HG02870 (cell line): Measurements from ENCODE around the gene WBP2NL.
"Not testable (repeated sequence)": the region's sequence is repeated elsewhere in the genome, so short reads cannot be mapped to it uniquely, and the experiment has no call there.

Source experiments
- ATAC-seq: cut with Tn5 transposase; IDR thresholded peaks from one replicate; pipeline ENCODE4 v1.9.1; 2021; ENCODE audit warnings: mild to moderate bottlenecking, moderate library complexity; ENCODE audit not compliant: unreplicated experiment

Gene WBP2NL, protein sequence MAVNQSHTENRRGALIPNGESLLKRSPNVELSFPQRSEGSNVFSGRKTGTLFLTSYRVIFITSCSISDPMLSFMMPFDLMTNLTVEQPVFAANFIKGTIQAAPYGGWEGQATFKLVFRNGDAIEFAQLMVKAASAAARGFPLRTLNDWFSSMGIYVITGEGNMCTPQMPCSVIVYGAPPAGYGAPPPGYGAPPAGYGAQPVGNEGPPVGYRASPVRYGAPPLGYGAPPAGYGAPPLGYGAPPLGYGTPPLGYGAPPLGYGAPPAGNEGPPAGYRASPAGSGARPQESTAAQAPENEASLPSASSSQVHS

DNA sequence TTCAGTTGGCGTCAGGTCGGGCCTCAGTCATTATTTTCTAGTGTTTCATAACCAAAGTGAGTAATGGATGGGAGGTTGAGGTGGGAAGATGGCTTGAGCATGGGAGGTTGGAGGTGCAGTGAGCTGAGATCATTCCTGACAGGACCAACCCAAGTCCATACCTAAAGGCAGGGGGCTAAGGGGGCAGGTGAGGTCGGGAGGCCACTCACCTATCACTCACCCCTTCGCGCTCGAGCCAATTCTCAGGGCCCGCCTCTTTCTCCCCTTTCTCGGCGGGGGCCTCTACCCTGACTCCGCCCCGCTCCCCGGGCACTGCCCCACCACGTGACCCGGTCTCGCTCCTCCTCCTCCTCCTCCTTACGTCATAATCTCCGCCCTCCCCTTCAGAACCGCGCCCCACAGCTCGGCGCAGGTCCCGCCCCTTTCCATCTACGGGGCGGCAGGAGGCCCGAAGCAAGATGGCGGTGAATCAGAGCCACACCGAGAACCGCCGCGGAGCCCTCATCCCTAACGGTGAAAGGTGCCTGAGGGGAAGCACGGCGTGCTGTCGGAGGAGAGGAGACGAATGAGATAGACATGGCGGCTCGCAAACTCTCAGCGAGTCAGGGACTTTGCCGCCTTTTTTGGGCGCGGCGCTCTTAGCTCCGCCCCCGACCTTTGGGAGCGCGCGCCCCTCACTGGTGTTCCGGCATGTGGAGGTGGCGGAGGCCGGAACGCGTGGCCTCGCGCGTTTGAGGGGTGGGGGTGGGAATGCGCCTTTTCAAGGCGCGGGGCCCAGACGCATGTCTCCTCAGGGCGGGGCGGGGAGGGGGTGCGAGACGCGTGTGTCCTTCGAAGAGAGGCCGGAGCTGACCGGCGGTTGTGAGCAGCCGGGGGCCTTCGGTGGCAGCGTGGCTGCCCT lies at the start of gene WBP2NL:
WBP2NL (plus strand) TSS at position 428 of the 901 bp plus-strand sequence; CDS start at position 459, 31 bp downstream.
- peak; percentile 48 for ATAC-seq

DNA sequence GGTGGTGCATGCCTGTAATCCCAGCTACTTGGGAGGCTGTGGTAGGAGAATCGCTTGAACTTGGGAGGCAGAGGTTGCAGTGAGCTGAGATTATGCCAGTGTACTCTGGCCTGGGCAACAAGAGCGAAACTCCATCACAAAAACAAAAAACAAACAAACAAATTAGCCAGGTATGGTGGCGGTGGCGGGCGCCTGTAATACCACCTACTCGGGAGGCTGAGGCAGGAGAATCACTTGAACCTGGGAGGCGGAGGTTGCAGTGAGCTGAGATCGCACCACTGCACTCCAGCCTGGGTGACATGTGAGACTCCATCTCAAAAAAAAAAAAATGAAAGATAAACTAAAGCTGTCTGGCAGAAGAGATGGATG lies 49.7 kb upstream of the WBP2NL start:
- not testable (repeated sequence) for ATAC-seq

DNA sequence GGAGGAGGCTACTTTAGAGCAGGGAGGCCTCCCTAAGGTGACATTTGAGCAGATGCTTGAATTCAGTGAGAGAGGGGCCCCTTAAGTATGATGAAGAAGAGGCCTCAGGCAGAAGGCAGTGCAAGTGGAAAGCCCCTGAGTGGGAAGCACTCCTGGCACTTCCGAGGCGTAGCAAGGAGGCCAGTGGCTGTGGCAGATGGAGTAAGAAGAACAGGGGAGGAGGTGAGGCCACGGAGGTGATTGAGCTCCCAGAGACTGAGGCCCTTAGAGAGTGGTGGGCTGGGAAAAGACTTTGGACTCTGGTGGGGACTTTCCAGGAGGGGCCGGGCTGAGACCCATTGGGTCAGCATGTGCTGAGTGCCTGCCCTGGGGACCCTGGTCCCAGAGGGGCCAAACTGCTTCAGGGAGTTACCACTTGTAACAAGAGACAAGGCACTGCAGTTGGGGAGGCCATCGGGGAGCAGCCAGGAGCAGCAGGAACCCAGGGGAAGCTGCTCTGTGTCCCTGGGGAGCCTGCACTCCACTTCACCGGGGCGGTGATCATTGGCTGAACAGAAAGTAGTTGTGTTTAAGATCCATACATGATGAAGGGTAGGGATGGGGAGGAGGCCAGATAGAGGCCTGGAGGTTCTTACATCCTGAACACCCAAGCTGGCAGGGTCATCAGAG lies 49.2 kb upstream of the WBP2NL start:
- ATAC-seq = no peak

DNA sequence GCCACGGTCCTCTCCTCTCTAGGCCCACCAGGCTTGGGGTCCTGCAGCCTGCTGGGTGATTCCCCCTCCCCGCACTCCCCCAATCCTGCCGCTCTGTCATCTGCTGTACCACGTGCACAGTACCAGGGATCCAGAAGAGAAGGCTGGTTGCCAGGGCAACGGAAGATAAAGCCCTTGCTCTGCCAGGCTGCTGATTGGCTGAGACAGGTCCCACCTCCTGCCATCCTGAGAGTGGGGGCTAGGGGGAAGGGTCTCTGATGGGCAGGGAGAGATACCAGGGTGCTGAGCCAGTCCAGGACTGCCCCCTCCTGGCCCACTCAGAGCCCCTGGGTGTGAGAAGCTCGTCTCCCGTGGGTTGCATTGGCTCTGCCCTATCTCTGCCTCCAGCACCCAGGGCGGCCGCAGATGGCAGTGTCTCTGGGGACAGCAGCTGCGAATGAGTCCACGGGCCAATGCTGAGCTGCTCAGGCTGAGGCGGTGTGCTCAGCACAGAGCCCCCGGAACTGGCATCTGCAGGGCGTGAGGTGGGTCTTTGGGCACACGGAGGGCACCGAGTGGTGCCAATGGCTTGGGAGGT lies 46.6 kb upstream of the WBP2NL start, which contains the start of gene SMIM45:
SMIM45 (plus strand) TSS at position 253 of the 577 bp plus-strand sequence.
- no peak for ATAC-seq

DNA sequence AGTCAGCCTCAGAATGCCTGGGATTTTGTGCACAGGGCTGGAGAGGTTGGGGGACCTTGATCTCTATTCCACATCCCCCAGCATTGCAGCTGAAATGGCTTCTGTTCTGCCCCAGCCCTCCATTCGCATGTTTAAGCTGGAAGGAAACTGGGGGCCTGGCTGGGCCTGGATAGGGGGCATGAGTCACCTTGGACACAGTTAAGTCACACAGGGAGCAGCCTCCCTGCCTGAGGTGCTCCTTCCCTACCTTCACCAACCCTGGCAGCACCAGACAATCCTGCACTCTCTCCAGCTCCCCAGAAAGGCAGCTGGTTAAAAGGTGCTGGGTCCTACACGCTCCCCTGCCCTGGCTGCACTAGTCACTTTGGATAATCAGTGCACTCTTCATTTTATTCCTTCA lies 45.9 kb upstream of the WBP2NL start:
- no peak for ATAC-seq

DNA sequence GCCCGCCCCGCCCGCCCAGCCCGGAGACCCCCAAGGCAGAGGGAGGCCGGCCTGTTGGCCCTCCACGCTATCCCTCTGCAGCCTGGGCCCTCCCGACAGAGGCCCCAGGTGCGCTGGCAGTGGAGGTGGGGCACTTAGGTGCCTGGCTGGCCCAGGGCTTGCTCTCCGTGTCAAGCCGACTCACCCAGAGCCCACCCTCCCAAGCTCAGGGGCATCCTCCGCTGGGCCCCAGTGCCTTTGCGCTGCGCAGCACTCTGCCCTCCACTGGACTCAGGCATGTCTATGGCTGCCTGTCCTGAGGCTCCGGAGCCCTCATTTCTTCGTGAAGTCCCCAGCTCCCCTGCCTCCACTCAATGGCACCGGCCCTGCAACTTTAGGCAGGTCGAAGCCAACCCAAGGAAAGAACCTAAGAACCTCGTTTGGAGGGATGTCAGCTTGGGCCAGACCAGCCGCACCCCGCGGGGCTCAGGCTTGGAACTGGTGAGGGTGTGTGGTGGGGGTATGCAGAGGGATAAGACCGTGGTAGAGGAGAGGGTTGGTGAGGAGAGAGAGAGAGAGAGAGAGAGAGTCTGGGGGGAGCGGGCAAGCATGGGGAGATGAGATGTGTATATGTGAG lies 40.5 kb upstream of the WBP2NL start:
- ATAC-seq = no peak

DNA sequence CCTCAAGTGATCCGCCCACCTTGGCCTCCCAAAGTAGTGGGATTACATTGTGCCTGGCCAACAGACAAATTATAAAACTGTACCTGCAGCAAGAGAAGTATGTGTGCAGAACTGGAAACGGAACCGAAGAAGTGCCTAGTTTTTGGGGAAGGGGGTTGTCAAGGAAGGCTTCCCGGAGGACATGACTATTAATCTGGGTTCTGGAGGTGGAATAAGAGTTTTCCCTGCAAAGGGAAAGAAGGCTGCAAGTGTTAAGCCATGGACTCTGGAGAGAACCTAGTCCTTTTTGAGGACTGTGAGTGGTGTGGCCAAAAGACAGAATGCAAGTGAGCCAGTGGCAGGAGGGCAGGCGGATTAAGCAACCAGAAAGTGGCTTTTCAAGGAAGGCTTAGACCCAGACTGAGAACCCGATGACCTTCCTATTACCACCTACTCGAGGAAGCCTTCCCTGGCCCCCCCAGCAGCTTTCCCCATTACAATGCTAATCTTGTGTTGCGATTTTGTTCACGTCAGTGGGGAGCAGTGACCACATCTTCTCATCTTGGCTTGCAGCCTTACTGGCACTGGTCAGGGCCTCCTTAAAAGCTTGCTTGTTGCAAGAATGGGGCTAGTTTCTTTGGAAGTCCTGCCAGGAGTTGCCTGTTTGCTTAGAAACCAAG lies 35.0 kb upstream of the WBP2NL start:
- no peak for ATAC-seq

DNA sequence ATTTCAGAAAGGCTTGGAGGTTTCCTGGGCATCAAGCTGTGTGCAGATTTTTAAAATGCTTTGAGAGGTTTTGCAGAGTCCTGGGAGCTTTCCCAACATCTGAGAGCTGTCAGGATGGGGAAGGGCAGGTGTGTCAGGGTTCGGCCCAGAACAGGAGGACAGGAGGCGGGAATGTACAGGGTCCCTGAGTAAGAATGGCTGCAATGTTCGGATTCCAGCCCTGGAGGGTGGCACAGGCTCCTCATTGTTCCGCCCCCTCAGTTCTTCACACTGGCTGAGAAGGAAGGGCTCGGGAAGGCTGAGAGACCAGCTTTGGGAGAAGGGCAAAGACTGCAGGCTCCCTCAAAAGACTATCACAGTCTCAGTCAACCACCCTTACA lies 34.5 kb upstream of the WBP2NL start:
- ATAC-seq = no peak

DNA sequence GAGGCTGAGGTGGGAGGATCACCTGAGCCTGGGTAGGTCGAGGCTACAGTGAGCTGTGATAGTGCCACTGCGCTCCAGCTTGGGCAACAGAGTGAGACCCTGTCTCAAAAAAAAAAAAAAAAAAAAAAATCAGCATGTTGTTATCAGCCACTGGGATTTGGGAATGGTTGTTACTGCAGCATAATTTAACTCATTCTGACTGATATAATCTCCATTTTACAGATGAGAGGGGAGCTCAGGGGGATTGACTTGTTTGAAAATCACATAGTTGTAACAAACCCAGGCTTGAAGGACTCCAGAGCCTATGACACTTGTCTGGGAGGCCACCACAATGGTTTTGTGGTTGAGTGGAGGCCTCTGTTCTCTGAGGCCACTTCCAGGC lies 32.4 kb upstream of the WBP2NL start:
- ATAC-seq = no peak

DNA sequence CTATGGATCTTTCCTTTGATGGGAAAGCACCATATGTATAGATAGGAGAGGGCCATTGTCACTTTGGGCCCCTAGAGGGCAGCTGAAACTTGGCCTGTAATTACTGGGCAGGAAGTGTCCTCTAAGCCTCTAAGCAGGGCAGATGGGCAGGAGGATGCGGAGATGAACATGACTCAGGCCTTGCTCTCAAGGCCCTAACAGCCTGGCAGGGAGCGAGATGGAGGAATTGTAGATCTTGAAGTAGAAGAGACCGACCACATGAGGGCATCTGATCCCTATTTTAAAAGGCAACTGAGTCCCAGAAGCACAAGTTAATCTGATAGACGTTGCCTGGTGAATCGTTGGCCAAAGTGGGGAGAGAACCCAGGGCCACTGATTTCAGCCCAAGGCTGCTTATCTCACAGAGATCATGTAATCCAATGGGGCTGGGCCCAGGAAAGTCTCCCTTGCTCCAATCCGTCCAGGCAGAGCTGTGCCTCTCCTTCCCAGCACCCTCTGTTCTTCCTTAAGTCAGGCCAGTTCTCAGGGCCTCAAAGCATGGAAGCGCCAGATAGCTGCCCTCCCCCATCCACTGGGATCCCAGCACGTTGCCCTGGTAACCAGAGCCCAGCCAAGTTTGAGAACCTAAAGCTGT lies 31.9 kb upstream of the WBP2NL start:
- no peak for ATAC-seq

DNA sequence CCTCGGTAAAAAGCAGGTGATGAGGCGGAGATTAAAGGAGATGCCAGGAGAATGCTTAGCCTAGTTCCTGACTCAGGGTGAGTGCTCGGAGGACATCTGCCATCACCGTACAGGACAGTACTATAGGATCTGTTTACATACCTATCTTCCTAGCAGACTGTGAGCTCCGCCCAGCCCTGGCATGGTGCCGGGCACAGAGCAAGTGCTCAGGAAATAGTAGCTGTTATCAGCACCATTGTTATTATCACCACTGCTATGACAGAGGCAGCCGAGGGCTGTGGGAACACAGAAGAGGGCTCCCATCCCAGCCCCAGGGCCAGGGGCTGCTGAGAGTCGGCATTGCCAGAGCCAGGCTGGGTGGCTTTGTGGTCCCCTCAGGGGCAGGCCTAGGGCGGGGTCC lies 30.0 kb upstream of the WBP2NL start:
- no peak for ATAC-seq

DNA sequence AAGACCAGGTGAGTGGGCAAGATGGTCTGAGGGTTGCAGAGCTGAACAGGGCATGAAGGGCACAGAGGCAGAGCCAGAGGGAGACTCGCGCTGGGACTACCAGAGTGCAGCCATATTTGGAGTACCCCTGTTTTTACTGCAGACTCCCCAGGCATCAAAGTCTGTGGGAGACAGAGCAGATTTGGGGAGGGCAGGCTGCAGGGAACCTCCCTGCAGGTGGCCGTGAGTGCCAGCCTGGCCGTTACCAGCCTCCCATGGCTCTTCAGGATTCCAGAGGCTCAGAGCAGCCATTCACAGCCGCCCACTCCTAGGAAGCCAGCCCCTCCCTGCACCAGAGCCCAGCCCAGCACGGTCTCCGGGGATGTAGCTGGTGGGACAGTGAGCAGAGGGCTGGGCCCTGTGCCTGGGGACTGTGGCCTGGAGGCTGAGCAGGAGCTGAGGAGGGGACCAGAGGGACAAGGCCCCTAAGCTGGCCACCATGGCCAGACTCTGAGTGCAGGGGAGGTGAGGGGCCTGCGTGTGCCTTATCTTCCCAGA lies 29.4 kb upstream of the WBP2NL start, which contains the start of gene SEPTIN3:
SEPTIN3 (plus strand) TSS at position 334 of the 537 bp plus-strand sequence. CDS start 2,050 bp downstream, outside the sequence.
- ATAC-seq = no peak

DNA sequence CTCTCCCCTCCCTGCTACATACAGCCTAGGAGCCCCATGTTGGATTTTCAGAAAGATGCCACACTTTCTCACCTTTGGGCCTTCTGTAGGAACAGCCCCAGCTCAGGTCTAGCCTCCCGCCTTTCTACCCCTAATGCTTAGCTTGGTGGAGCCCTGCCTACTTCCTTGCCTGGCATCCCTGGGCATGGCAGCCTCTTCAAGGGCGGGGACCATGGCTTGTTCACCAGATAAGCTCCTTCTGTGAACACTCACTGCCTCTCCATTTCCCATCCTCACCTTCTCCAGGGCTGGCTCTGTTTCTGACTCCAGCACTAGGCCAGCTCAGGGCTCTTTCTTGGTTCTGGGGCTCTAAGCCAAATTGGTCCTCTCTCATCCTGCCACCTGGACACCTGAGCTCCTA lies 28.0 kb upstream of the WBP2NL start:
- no peak for ATAC-seq

DNA sequence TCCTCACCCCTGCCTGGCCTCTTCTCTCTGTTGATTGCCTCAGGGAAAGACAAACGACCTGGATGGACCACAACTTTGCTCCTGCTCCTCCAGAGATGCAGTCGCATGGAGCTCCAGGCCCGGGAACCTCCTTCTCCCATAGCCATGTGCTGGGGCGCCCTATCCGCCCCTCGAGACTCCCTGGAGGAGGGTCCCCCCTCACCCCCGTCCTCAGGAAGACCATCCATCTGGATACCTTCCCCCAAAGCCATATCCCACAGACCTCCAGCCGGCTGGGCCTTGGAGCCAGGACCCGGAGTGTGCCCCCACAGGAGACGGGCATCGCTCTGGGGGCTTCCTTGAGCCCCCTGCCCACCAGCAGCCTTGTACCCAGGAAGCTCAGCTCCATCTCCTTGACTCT lies 27.2 kb upstream of the WBP2NL start:
- no peak for ATAC-seq

DNA sequence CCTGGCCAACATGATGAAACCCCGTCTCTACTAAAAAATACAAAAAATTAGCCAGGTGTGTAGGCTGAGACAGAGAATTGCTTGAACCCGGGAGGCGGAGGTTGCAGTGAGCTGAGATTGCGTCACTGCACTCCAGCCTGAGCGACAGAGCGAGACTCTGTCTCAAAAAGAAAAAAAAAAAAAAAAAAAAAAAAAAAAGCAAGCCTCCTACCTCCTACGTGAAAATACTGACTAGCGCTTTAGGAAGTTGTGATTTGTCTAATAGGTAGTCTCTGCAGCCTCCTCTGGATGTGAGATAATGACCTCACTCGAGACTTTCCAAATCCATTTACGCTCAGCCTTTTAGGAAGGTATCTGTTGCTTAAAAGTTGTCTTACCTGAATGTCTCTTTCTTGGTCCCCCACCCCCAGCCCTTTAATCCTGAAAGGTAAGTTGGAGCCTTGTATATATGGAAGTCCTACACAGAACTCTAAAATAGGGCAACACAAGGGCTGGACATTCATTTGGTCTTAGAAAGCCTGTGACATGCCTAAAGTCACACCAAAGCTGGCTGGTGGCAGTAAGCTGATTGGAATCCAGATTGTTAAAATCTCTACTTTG lies 23.8 kb upstream of the WBP2NL start:
- ATAC-seq = no peak

DNA sequence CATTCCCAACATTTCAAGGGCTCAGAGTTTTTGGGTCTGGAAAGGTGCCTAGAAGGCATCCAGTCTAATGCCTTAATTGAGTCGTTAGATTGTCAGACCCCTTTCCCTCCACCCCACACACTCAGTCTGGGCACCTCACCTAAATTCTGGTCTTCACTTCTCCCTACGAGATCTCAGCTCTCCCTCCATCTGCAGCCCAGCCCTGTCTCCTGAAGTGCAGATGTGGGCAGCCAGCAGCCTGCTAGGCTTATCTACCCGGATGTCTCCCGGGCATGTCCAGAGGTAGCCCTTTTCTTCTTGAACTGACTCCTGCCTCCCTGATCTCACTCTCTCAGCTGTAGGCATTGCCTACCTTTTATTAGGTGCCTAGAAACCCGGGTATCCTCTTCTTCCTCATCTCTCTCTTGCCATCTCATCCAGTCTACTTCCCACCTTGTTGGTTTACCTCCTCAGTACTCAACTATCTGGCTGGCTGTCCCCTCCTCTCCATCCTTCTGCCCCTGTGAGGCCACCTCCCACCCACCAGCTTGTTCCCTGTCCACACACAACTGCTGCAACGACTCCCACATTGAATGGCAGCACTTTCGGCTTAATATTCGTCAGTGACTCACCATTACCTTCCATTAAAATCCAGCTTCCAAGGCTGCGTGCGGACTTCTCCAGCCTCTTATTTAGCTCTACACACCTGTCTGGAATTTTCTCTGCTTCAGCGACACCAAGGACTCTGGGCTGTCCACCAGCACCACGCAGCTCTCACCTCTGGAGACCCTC lies 23.1 kb upstream of the WBP2NL start:
- no peak for ATAC-seq

DNA sequence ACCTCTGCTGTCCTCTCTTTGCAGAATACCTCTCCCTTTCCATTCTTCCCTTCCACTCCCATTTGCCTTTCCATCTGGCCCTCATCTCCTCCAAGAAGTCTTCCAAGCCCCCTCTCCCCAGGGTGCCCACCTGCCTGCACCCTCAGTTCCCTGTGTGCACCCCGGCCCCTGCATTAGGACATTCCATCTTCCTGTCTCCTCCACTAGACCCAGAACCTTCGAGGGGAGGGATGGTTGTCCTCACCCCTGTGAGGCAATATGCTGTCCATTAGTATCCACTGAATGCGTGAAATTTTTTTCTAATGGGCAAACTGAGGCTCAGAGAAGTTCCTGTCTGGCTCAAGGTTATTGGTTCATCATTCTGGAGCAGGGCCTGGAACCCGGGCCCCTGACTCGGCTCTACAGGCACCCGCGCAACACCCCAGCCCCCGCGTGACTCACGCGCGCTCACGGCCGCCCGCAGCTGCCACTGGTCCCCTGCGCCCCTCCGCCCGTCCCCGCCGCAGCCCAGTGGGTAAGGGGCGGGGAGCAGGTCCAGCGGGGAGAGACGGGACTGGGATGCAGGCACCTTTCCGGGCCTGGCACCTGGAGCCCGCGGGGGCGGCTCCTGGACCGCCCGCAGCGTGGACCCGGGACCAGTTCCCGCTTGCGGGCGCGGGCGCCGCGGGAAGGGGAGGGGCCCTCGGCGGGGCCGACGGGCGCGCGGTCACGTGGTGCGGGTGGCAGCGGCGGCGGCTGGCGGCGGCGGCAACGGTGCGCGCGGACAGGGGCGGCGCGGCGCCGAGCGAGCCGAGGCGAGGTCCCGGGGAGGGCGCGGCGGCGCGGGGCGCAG lies 22.3 kb upstream of the WBP2NL start:
- ATAC-seq = no peak
